ENCODE results near the gene STX17.
A peak's percentile ranks its signal among the peaks of the same experiment; 100 is the strongest.
"Not testable (repeated sequence)": the region's sequence is repeated elsewhere in the genome, so short reads cannot be mapped to it uniquely, and the experiment has no call there.

Gene STX17

GRCh38 chr9:99977033-99977792 is 70.8 kb downstream of the STX17 start:
- DNase-seq: no peak

GRCh38 chr9:99978221-99978620 is 71.8 kb downstream of the STX17 start:
- DNase-seq: no peak

GRCh38 chr9:99980598-99980997 is 74.1 kb downstream of the STX17 start:
- no peak for DNase-seq

GRCh38 chr9:99986642-99987041 is 80.2 kb downstream of the STX17 start:
- DNase-seq: no peak

- DNase-seq: not testable (repeated sequence)
Observed at GRCh38 chr9:99990508-99990907, 84.1 kb downstream of the STX17 start.

GRCh38 chr9:99998266-99998665 is 91.8 kb downstream of the STX17 start:
- DNase-seq: no peak

- no peak for DNase-seq
Observed at GRCh38 chr9:99998866-99999265, 92.4 kb downstream of the STX17 start.

GRCh38 chr9:99999797-100000196 is 93.3 kb downstream of the STX17 start:
- no peak for DNase-seq

- DNase-seq: peak; percentile 1
Observed at GRCh38 chr9:100011062-100011681, 104.7 kb downstream of the STX17 start.

- no peak for DNase-seq
Observed at GRCh38 chr9:100012279-100012678, 105.8 kb downstream of the STX17 start.

- DNase-seq: no peak
Observed at GRCh38 chr9:100013573-100013972, 107.1 kb downstream of the STX17 start.

- no peak for DNase-seq
Observed at GRCh38 chr9:100014846-100015245, 108.4 kb downstream of the STX17 start.

GRCh38 chr9:100019541-100019940 is 113.1 kb downstream of the STX17 start:
- no peak for DNase-seq

Measured in stimulated activated naive CD4-positive, alpha-beta T cell treated with Interleukin-2 at 50 U/mL for 16 hours (primary cell).